A549 (cell line): ENCODE data around the gene GCC2.

Experiments
- CTCF ChIP-seq: fragments of >200 bp; sonication (Bioruptor Twin); formaldehyde crosslinking; IDR thresholded peaks from 3 replicates; pipeline ENCODE4 v1.5.1; 2016
- ESRRA ChIP-seq: fragments of 150-350 bp; IDR thresholded peaks from 2 replicates; pipeline ENCODE4 v1.6.1; 2014; ENCODE audit warnings: mild to moderate bottlenecking, low read length, borderline replicate concordance
- HEYL ChIP-seq: fragments of 250-450 bp; sonication (Bioruptor Pico); IDR thresholded peaks from 2 replicates; pipeline ENCODE4 v1.8.0; 2021; ENCODE audit warnings: mild to moderate bottlenecking, moderate library complexity
- JUN ChIP-seq, 2 experiments: fragments of >200 bp; sonication (Bioruptor Twin); formaldehyde crosslinking; IDR thresholded peaks; 2 replicates in 1 of 2; 3 replicates in 1 of 2; pipeline ENCODE4 v1.6.1; 2016 to 2017
- KDM1A ChIP-seq: fragments of 200-600 bp; sonication (generic); IDR thresholded peaks from 2 replicates; pipeline ENCODE4 v1.6.1; 2016; ENCODE audit warnings: low read depth, mild to moderate bottlenecking
- MYC ChIP-seq: IDR thresholded peaks from 2 replicates; pipeline ENCODE4 v1.6.1; 2012; ENCODE audit warnings: mild to moderate bottlenecking, inconsistent platforms, low read length, improper control_type of control experiment, borderline replicate concordance
- NR3C1 ChIP-seq: fragments of >200 bp; sonication (Bioruptor Twin); formaldehyde crosslinking; IDR thresholded peaks from 3 replicates; pipeline ENCODE4 v1.6.1; 2017
- POLR2A ChIP-seq: IDR thresholded peaks from 2 replicates; pipeline ENCODE4 v1.6.1; 2012; ENCODE audit warnings: mild to moderate bottlenecking, low read length
- RAD21 ChIP-seq, 2 experiments: fragments of >200 bp in 1 of 2; sonication (Bioruptor Twin) in 1 of 2; formaldehyde crosslinking in 1 of 2; IDR thresholded peaks in 1 of 2; conservative IDR thresholded peaks in 1 of 2; 2 replicates in 1 of 2; 3 replicates in 1 of 2; pipeline ENCODE4 v1.6.1; 2012 to 2018; ENCODE audit warnings: inconsistent platforms in 1 of 2
- RARB ChIP-seq: fragments of 250-450 bp; sonication (Bioruptor Pico); IDR thresholded peaks from 2 replicates; pipeline ENCODE4 v1.8.0; 2021; ENCODE audit warnings: mild to moderate bottlenecking, moderate library complexity
- RFX5 ChIP-seq: fragments of 450-650 bp; IDR thresholded peaks from 2 replicates; pipeline ENCODE4 v1.7.1; 2014; ENCODE audit warnings: antibody characterized with exemption, mild to moderate bottlenecking, moderate library complexity
- SMC3 ChIP-seq: fragments of >200 bp; sonication (Bioruptor Twin); formaldehyde crosslinking; IDR thresholded peaks from 3 replicates; pipeline ENCODE4 v1.6.1; 2018; ENCODE audit warnings: inconsistent platforms
- SREBF2 ChIP-seq: fragments of 450-650 bp; IDR thresholded peaks from 2 replicates; pipeline ENCODE4 v1.6.1; 2014; ENCODE audit warnings: mild to moderate bottlenecking, moderate library complexity
- TP53 ChIP-seq: fragments of 250-450 bp; sonication (Bioruptor Pico); IDR thresholded peaks from 2 replicates; pipeline ENCODE4 v1.5.0; 2021; ENCODE audit warnings: mild to moderate bottlenecking, moderate library complexity

DNA sequence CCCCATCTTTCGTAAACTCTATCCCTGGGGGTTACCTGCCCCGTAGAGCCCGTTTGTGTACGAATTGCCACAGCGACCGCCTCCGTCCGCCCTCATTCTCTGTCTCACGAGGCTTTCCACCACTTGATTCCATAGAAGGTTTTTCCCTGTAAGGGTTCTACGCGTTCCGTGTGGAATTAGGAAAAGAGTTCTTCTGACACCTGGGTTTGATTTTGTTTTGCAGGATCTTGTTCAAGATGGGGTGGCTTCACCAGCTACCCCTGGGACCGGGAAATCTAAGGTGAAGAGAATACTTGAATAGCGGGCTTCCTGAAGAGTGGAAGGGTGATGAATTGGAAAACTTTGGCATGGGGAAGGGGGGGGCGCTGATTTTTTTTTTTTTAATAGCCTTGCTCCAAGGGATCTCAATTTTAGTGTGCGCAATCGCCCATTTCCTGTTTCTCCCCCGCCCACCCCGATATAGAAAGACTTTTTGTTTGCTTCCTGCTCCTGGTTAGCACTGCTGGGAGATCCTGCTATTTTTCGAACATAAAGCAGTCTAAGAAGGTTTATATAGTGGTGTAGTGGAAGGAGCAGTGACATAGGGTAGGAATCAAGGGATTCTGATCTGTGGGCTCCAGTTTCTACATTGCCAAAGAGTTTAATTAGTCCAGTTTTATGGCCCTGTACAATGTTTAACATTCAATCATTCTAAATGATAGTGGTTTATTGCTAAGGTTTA lies 564 bp downstream of the GCC2 start:
- TF ChIP-seq CTCF, result no peak
- TF ChIP-seq RAD21 (conservative IDR thresholded peaks at IDR 0.05 in 1 of 2, IDR thresholded peaks at IDR 0.05 in 1 of 2), result no peak
- no peak for TF ChIP-seq HEYL
- TF ChIP-seq SMC3, result no peak
- TF ChIP-seq MYC, result no peak
- TF ChIP-seq RFX5, result no peak
- TF ChIP-seq ESRRA, result no peak
- 0 out of 2 replicates have a peak, but pooled peaks have one; percentile 36 for TF ChIP-seq RARB (CRISPR knock-in tag)
- TF ChIP-seq KDM1A, result no peak
- no peak for TF ChIP-seq TP53
- TF ChIP-seq POLR2A, result no peak
- TF ChIP-seq JUN (IDR thresholded peaks at IDR 0.05), result no peak
- no peak for TF ChIP-seq NR3C1
- no peak for TF ChIP-seq SREBF2
